ENCODE results near the gene EPB41L4B. TPM values are rescaled to one million over a fixed set of nuclear protein-coding genes. Genes with fewer than 3 reads are reported as not detected.

EPB41L4B gene
- total RNA-seq, 1 experiment from 2014 or later, result 4.6 TPM

GRCh38 chr9:109317979-109318741 lies 2.7 kb downstream of the EPB41L4B start:
- H3K4me1 Mint-ChIP-seq (ENCODE audit: low read depth, unreplicated experiment), result peaks cover 50% of the 10 kb centered on the region
- H3K4me3 Mint-ChIP-seq (ENCODE audit: low read depth, unreplicated experiment), result no peak overlapping the region
- BruUV-seq (replicated peaks), result no TSS peak

GRCh38 chr9:109317311-109317978 lies 3.4 kb downstream of the EPB41L4B start:
- no TSS peak for BruUV-seq (replicated peaks)
- Mint-ChIP-seq H3K9me3 (ENCODE audit: low read depth, unreplicated experiment) (no peaks in the 10 kb centered on the region), H3K4me3 (ENCODE audit: low read depth, unreplicated experiment) (no peak overlapping the region), H3K27me3 (ENCODE audit: unreplicated experiment) (no peaks in the 10 kb centered on the region), H3K36me3 (ENCODE audit: insufficient read depth, unreplicated experiment) (peaks cover 32% of the 10 kb centered on the region), H3K4me1 (ENCODE audit: low read depth, unreplicated experiment) (peaks cover 55% of the 10 kb centered on the region), H3K27ac (ENCODE audit: unreplicated experiment) (no peak overlapping the region)
- CTCF ChIA-PET, result no interaction called here
- no peak for DNase-seq
- intact Hi-C loops (cut with micrococcal nuclease; ENCODE audit: unreplicated experiment), result loop anchor here (10.0 kb wide), 1 partner anchor 283 kb away; no protein-coding TSS in a partner anchor
- no peak for TF ChIP-seq CTCF (IDR thresholded peaks at IDR 0.05; ENCODE audit: unreplicated experiment)

More at GRCh38 chr9:109317979-109318741, 2.7 kb downstream of the EPB41L4B start:
- no peak for DNase-seq
- Mint-ChIP-seq H3K27ac (ENCODE audit: unreplicated experiment) (no peak overlapping the region), H3K9me3 (ENCODE audit: low read depth, unreplicated experiment) (no peaks in the 10 kb centered on the region), H3K27me3 (ENCODE audit: unreplicated experiment) (no peaks in the 10 kb centered on the region), H3K36me3 (ENCODE audit: insufficient read depth, unreplicated experiment) (peaks cover 32% of the 10 kb centered on the region)
- CTCF ChIA-PET, result interaction anchor here (2.0 kb wide), 1 partner anchor 14 kb away, joined by 6 read pairs; no protein-coding TSS in a partner anchor
- intact Hi-C loops (cut with micrococcal nuclease; ENCODE audit: unreplicated experiment), result loop anchor here (10.0 kb wide), 1 partner anchor 283 kb away; no protein-coding TSS in a partner anchor
- TF ChIP-seq CTCF (IDR thresholded peaks at IDR 0.05; ENCODE audit: unreplicated experiment), result no peak

- TF ChIP-seq CTCF (IDR thresholded peaks at IDR 0.05; ENCODE audit: unreplicated experiment), result no peak
- intact Hi-C loops (cut with micrococcal nuclease; ENCODE audit: unreplicated experiment), result loop anchor here (1.0 to 10.0 kb wide), 2 partner anchors 68 to 281 kb away; no protein-coding TSS in a partner anchor
- Mint-ChIP-seq H3K36me3 (ENCODE audit: insufficient read depth, unreplicated experiment) (peaks cover 29% of the 10 kb centered on the region), H3K9me3 (ENCODE audit: low read depth, unreplicated experiment) (no peaks in the 10 kb centered on the region), H3K4me3 (ENCODE audit: low read depth, unreplicated experiment) (peak overlapping the region; percentile 5), H3K27me3 (ENCODE audit: unreplicated experiment) (no peaks in the 10 kb centered on the region), H3K4me1 (ENCODE audit: low read depth, unreplicated experiment) (peaks cover 55% of the 10 kb centered on the region), H3K27ac (ENCODE audit: unreplicated experiment) (peak overlapping the region; percentile 4)
- peak; percentile 70 for DNase-seq
- CTCF ChIA-PET, result interaction anchor here (1.2 to 1.4 kb wide), 2 partner anchors 29 to 133 kb away, joined by 6 to 7 read pairs; no protein-coding TSS in a partner anchor
- BruUV-seq (replicated peaks), result no TSS peak
Measured at GRCh38 chr9:109316207-109316640, 4.6 kb downstream of the EPB41L4B start.

- no TSS peak for BruUV-seq (replicated peaks)
- H3K4me1 Mint-ChIP-seq (ENCODE audit: low read depth, unreplicated experiment), result peaks cover 58% of the 10 kb centered on the region
- CTCF ChIA-PET, result interaction anchor here (1.2 to 1.4 kb wide), 2 partner anchors 30 to 132 kb away, joined by 6 to 7 read pairs; no protein-coding TSS in a partner anchor
- DNase-seq, result no peak
- peak overlapping the region; percentile 5 for H3K4me3 Mint-ChIP-seq (ENCODE audit: low read depth, unreplicated experiment)
- H3K36me3 Mint-ChIP-seq (ENCODE audit: insufficient read depth, unreplicated experiment), result peaks cover 24% of the 10 kb centered on the region
- no peaks in the 10 kb centered on the region for H3K9me3 Mint-ChIP-seq (ENCODE audit: low read depth, unreplicated experiment)
- no peaks in the 10 kb centered on the region for H3K27me3 Mint-ChIP-seq (ENCODE audit: unreplicated experiment)
- peak overlapping the region; percentile 4 for H3K27ac Mint-ChIP-seq (ENCODE audit: unreplicated experiment)
- no peak for TF ChIP-seq CTCF (IDR thresholded peaks at IDR 0.05; ENCODE audit: unreplicated experiment)
- intact Hi-C loops (cut with micrococcal nuclease; ENCODE audit: unreplicated experiment), result loop anchor here (1.0 to 10.0 kb wide), 2 partner anchors 67 to 281 kb away; no protein-coding TSS in a partner anchor
Measured at GRCh38 chr9:109315480-109316206, 5.2 kb downstream of the EPB41L4B start.
